Measurements from ENCODE around the gene RASSF1. TPM values are rescaled to one million over a fixed set of nuclear protein-coding genes. Genes with fewer than 3 reads are reported as not detected.
A peak's percentile ranks its signal among the peaks of the same experiment; 100 is the strongest.

The RASSF1 gene
- total and polyA plus RNA-seq, 2 of the 13 experiments (the other 11 are each of a cell fraction or from before 2014, with no cell fraction given): 10.2 to 27.5 TPM

DNA sequence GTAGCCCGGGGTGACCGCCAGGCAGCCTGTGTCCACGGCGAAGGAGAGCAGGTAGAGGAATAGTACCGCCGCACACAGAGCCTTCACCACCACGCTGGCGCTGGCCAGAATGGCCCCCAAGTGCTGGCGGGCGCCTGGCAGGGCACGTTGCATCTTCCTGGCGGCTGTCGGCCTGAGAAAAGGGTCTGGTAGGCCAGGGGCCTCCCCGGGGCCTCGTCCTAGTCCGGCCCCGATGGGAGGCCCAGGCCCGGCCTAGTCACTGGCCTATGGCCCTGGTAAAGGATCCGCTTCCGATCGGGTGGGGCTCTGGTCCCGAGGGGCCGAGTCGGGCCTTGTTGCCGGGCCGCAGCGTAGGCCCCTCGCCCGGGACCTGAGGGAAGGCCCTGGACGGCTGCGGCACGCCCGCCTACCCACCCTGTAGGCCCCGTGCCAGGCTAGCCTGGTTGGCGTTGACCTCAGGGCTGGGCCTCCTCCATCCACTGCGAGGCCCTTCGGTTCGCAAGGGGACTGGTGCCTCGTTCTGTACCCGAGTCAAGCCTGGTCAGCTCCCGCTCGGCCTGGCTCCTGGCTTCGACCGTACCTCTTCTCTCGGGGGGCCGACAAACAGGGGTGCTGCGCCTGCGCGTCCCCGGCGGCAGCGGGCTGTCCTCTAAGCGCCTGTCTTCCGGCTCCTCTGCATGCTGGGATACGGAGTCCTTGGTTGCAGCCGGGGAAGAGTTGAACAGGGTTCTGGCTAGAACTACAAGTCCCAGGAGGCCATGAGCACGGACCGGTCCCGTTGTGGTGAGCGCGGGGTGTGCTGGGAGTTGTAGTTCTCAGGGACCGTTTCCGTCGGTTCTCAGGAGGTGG lies 18.5 kb upstream of the RASSF1 start, which contains the start of gene TMEM115 (continued):
- TF ChIP-seq ZHX1 (CRISPR knock-in tag; IDR thresholded peaks at IDR 0.05; ENCODE audit: low read depth) (no peak; the same call in 1 of the 2 replicates), SNAPC2 (CRISPR knock-in tag; IDR thresholded peaks at IDR 0.05) (no peak), ZNF691 (CRISPR knock-in tag; IDR thresholded peaks at IDR 0.05; ENCODE audit: borderline replicate concordance, low read depth) (no peak), EEA1 (CRISPR knock-in tag; IDR thresholded peaks at IDR 0.05; ENCODE audit: borderline replicate concordance) (peak; percentile 75), REPIN1 (CRISPR knock-in tag; IDR thresholded peaks at IDR 0.05; ENCODE audit: borderline replicate concordance, low read depth) (peak; percentile 86), MYNN (CRISPR knock-in tag; IDR thresholded peaks at IDR 0.05; ENCODE audit: low read depth) (no peak), ZNF780A (CRISPR knock-in tag; IDR thresholded peaks at IDR 0.05) (no peak), TOE1 (CRISPR knock-in tag; IDR thresholded peaks at IDR 0.05) (0 out of 2 replicates have a peak, but pooled peaks have one; percentile 30), ZNF281 (CRISPR knock-in tag; IDR thresholded peaks at IDR 0.05; ENCODE audit: borderline replicate concordance) (0 out of 2 replicates have a peak, but pooled peaks have one; percentile 19), ZNF136 (CRISPR knock-in tag; IDR thresholded peaks at IDR 0.05; ENCODE audit: low read depth) (no peak; the same call in 1 of the 2 replicates), PRDM15 (CRISPR knock-in tag; IDR thresholded peaks at IDR 0.05) (no peak), ZNF460 (CRISPR knock-in tag; IDR thresholded peaks at IDR 0.05; ENCODE audit: borderline replicate concordance) (no peak), FIP1L1 (IDR thresholded peaks at IDR 0.05; ENCODE audit: borderline replicate concordance, insufficient read depth, low read depth, low read length) (no peak), ZNF546 (CRISPR knock-in tag; conservative IDR thresholded peaks at IDR 0.05) (peak; percentile 89)
- TF ChIP-seq, protein P1, sequence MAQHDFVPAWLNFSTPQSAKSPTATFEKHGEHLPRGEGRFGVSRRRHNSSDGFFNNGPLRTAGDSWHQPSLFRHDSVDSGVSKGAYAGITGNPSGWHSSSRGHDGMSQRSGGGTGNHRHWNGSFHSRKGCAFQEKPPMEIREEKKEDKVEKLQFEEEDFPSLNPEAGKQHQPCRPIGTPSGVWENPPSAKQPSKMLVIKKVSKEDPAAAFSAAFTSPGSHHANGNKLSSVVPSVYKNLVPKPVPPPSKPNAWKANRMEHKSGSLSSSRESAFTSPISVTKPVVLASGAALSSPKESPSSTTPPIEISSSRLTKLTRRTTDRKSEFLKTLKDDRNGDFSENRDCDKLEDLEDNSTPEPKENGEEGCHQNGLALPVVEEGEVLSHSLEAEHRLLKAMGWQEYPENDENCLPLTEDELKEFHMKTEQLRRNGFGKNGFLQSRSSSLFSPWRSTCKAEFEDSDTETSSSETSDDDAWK (CRISPR knock-in tag; IDR thresholded peaks at IDR 0.05): no peak
